SIG-M5 (cell line): Measurements from ENCODE around the gene S100PBP.

Experiments
- DNase-seq: peaks from one replicate; lab custom pipeline; 2025; lab: John Stamatoyannopoulos, UW

S100PBP gene

GRCh38 chr1:32870615-32871363, 53.3 kb downstream of the S100PBP start, which contains the start of gene FNDC5:
FNDC5 (minus strand) TSS chr1:32870912.
- DNase-seq: no peak

DNA sequence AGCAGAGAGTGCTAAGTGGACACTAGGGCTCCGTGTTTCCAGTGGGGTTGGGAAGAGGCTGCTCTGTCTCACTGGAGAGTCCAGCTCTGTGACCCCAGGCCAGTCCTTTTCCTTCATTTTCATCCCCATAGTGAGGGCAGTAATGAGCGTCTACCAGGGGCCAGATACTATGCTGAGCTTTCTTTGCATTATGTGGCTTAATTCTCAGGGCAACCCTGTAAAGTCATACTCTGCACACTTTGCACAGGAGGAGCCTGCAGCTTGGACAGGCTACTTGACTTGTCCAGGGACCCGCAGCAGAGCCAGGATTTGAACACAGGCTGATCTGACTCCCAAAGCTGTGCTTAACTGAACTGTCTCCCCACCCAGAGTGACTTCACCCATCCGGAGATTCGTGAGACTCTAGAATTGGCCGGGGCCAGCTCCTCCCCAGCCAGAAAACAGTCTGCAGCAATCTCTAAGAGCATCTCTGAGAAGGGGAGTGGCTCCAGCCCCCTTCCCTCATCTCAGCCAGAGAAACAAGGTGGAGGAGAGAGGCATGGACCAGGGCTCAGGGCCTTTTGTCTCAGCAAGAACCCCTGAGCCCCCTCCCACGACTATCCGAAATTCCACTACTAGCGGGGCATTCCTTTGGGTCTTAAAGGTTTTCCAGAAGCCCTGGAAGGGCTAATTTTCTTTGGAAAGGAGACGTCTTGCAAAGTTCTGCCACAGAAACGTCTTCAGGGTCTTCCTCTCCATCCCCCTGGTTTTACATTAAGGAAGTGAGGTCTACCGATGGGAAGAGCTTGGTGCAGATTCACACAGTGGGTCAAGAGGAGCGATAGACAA, 54.1 kb downstream of the S100PBP start:
- DNase-seq: no peak

DNA sequence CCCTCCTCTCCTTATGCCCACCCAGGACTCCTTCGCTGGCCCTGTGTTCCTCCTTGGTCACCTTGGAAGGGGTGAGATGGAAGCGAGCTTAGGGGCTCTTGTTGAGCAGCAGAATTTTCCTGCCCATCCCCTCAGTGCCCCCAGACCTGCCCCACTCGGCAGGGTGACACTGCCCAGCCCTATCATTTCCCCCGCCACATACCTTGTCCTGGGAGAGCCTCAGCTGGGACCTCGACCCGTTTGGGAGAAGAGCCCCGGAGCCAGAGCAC, 54.7 kb downstream of the S100PBP start:
- DNase-seq: no peak

DNA sequence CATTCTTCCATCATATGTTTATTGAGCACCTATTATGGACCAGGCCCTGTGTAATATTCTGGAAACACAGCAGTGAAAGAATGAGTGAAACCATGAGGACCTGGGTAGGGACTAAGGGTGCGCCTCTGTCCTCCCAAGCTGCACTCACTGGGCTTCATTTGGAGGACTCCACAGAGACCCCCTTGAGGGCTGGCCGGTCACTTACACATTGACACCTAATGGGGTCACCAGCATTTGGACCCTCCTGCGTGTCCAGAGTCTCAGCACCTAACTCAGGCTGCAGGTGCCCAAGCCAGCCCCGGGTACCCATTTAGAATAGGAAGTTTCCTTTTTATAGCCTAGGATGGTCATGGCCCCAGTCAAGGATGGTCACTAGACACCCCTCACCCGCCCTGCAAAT, 56.0 kb downstream of the S100PBP start:
- DNase-seq: no peak

DNA sequence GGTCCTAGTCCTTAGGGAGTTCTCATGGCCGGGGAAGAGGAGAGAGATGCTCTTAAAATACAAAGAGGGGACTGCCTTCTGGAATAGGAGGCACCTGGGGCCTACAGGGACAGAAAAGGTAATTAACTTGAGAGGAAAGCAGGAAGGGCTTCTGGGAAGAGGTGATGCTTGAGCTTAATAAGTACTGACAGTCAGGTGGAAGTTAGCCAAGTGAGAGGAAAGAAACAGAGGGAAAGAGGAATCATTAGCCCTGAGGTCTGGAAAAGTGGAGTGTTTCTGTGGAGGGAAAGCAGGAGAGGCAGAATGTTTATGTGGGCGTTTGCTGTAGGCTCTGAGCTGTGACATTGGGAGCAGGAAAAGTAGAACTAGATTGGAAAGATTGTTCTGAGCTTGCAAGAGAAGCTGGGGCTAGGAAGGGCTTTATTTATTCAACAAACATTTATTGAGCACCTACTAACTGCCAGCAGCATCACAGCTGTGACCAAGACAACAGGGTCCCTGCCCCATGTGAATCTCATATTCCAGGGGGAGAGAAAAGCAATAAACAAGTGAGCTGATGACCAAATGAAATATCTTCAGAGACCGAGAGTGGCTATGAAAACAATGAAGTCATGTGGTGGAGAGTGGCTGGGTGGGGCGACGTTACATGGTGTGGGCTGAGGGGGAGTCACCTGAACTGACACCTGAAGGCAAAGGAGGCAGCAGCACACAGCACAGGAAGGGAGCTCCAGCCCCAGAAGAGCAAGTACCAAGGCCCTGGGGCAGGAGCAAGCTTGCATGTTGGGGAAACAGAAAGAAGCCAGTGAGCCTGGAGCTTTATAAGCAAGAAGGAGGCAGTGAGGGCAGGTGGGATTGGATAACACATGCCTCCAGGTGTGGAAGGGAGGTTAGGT, 57.7 kb downstream of the S100PBP start:
- DNase-seq: no peak

- no peak for DNase-seq
Measured at GRCh38 chr1:32876341-32877210, 59.1 kb downstream of the S100PBP start.

DNA sequence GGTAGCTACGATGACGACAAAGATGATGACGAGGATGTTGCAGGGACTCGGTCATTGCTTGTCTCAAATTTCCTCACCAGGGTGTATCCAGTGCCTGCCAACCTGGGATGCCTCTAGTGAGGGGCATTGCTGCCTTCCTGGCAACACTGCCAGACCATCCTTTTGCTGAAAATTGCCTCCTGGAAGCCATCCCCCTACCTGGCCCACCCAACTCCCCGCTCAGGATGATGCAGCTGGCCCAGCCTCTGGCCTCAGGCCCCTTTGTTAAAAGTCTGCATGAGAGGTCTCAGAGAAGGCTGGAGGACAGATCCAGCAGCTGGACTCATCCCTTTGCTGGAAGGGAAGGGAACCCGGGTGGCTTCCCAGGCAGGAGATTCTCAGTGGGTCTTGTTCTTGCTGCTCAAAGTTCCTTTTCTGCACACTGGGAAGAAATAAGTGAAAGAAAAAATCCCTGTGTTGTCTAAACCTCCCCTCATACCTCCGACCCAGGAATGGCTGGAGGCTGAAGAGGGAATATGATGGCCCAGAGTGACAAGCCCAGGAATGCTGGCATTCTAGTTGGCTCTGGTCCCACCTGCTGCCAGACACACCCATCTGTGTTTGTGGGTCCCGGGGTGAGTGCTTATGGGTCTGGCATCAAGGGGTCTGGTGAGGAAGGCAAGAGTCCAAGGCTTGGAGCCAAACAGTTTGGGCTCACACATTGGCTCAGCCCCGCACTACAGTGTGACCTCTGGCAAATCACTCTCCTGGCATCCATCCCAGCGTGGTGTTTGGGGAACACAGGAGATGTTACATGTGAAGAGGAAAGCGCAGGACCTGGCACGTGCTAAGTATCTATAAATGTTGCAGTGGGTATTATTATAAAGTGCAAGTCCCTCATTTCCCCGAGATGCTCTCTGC, 60.0 kb downstream of the S100PBP start:
- no peak for DNase-seq

- no peak for DNase-seq
Measured at GRCh38 chr1:32878183-32878582, 60.7 kb downstream of the S100PBP start.

GRCh38 chr1:32878637-32879041, 61.2 kb downstream of the S100PBP start:
- no peak for DNase-seq

GRCh38 chr1:32881291-32881690, 63.8 kb downstream of the S100PBP start:
- no peak for DNase-seq

DNA sequence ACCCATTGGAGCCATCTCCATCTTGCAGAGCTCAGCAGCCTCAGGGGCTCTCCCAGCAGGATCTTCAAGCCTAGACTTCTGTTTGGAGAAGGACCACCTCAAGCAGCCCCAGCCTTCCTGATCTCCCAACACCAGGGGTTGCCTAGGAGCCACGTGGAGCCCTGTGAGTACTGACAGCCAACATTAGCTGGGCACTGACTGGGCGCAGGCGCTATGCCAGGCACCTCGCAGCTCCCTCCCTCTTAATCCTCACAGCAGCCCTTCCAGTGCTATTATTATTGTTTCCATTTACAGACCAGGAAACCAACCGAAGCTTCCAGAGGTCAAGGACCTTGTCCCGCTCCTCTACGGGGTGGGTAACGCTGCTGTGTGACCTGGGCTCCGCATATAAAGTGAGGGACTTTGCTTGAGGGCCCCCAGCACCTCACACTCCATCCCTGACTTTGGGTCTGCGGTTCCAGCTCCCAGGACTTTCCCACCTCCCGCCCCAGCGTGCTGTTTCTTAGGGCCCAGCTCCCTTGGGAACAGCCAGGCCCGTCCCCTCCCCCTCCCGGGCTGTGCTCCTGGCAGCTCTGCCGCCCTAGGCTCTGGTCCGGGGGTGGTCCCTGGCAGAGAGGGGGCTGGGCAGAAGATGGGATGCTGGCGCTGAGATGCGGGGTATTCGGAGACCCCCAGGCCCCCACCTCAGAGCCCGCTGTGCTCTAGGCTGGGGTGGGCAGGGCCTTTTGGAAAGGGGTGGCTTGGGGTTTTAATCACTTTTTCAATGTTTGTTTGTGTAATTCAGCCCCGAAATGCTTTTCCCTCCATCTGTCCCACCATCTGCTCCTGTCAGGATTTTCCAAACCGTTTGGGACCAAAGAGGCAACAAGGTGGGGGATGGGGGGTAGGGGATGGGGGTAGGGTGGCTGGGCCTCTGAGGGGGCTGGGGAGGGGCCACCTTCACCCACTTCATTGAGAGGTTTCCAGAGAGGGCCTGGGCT, 64.7 kb downstream of the S100PBP start:
- no peak for DNase-seq

DNA sequence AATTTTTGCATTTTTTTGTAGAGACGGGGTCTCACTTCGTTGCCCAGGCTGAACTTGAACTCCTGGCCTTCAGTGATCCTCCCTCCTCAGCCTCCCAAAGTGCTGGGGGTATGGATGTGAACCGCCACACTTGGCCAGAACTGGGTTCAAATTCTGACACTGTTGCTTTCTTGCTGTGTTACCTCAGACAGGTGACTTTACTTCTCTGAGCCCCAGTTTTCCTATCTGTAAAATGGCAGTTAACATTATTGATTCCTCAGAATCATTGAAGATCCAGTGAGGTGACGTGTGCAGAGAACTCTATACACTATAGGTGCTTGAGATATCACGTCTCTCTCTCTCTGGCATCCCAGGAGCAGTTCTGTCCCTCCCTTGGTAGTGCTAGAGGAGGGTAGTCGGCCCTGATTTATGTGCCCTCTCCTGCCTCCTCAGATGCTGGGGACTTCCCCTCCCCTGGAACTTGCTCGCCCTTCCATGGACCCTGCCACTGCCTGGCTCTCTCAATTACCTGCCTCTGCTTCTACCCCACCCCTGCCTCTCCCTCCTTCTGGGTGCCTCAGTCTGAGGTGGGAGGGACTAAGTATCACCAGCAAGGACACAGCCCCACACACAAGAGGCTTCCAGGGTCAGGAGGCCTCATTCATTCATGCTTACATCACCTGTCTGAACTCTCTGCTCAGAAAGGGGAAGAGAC, 66.0 kb downstream of the S100PBP start:
- DNase-seq: no peak

- no peak for DNase-seq
Measured at GRCh38 chr1:32884032-32884372, 66.5 kb downstream of the S100PBP start.

DNA sequence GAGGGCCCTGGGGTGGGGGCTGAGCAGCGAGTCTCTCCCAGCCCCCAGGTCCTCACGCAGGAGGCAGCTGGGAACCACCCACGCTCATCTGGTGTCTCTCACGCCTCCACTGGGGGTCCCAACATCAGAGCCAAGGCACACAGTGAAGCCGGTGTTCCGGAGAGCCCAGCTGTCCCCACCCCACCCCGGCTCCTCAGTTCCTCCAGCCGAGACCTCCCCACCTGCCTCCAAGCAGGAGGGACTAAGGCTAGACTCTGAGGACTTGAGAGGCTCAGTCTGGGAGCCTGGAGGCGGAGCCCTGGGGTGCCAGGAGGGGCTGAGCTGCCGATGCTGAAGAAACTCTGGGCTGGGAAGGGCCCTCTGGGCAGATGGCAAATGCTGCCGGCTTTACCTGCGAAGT, 67.3 kb downstream of the S100PBP start:
- DNase-seq: no peak

DNA sequence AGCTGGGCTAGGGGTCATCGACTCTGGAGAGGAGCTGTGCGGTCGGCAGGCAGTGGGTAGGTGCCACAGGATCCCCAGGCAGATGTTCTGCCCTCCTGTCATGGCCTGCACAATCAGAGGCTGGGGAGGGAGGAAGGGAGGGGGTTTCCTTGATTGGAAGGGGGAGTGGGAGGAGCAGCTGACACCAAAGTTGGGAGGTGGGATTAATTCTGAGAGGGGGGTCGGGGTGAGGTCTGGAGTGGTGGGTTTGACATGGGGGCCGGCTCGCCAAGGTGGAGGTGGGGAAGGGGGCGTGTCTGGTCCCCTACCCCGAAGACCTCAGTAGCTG, 68.2 kb downstream of the S100PBP start:
- DNase-seq: no peak

DNA sequence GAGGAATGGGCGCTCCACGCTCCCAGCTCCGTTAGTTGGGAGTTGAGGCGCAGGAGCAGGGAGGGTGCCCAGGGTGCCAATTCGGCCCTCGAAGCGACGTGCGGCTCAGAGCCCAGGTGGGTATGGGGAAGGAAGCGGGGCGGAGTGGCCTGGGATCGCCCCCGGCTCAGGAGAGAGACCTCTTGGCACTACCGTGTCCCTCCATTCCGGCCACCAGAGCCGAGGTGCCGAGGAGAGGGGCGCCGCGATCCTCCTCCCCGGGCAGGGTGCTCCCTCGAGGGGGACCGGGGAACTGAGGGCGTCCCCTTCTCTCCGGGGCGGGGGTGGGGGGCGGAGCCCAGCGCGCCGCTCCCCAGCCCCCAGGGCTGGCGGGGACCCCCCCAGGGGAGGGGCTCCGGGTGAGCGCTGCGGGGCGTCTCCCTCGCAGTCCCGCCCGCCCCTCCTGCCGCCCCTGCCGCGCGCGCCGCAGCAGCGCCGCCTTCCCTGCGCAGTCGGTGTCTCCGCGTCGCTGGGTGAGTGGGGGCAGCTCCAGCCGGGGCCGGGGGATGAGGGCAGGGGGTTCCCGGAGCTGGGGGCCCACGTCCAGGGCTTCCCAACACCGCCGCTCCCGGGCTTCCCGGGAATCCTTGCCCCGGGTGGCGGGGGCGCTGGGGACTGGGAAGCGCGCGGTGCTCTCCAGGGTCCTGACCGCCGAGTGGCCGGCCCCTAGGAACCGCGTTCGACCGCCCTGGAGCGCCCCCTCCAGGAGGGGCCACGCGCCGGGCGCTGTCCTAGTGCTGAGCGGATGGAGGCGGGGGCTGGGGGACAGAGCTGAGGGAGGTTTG, 68.8 kb downstream of the S100PBP start, which contains the start of gene HPCA:
Gene HPCA (plus strand): TSS at position 488 of the 824 bp plus-strand sequence. CDS start 2,408 bp downstream, outside the sequence.
- DNase-seq: no peak

- DNase-seq: no peak
Measured at GRCh38 chr1:32886828-32887414, 69.5 kb downstream of the S100PBP start.

DNA sequence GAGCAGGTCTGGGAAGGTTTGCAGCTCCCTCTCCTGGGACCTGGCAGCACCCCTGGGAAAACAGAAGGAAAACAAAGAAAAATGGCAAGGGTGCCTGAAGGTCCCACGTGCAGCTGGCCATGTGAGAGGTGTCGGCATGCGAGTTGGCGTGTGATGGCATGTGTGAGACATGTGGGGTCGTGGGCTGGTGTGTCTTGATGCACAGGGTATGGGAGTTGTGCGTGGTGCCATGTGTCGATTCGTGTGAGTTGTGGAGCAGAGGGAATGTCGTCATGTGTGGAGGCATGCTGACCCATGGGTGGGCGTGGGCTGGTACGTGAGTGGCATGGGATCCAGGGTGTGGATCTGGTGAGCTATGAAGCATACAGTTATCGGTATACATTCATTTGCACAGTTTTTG, 70.2 kb downstream of the S100PBP start:
- DNase-seq: no peak
